Stimulated activated CD8-positive, alpha-beta memory T cell treated with anti-CD3 and anti-CD28 coated beads, Interleukin-7, amount 100 ng/mL, for 48 hours (primary cell): ENCODE results near the gene MAP4K1.

Experiments used
- DNase-seq, 2 donors: peaks; one replicate each; pipeline ENCODE4 v3.0.0-alpha.2; 2020; ENCODE audit warnings: low read depth in 1 of 2; ENCODE audit errors: extremely low read depth in 1 of 2

MAP4K1 gene

GRCh38 chr19:38549061-38549460, 68.7 kb downstream of the MAP4K1 start:
- DNase-seq = no peak

- DNase-seq = no peak
These were observed 70.3 kb downstream of the MAP4K1 start for GRCh38 chr19:38547421-38547820.

- DNase-seq = no peak
These were observed 72.2 kb downstream of the MAP4K1 start for GRCh38 chr19:38545596-38545995.

- no peak for DNase-seq
These were observed 73.0 kb downstream of the MAP4K1 start for GRCh38 chr19:38544569-38545315.

- DNase-seq = no peak
These were observed 73.8 kb downstream of the MAP4K1 start for GRCh38 chr19:38543807-38544568.

- DNase-seq = no peak
These were observed 74.4 kb downstream of the MAP4K1 start for GRCh38 chr19:38543286-38543806.

GRCh38 chr19:38542040-38542439, 75.7 kb downstream of the MAP4K1 start:
- no peak for DNase-seq

- DNase-seq = no peak
These were observed 78.0 kb downstream of the MAP4K1 start for GRCh38 chr19:38539751-38540150.

GRCh38 chr19:38538793-38539528, 78.8 kb downstream of the MAP4K1 start:
- DNase-seq = no peak

GRCh38 chr19:38538386-38538785, 79.4 kb downstream of the MAP4K1 start:
- DNase-seq = no peak
